CD4-positive, CD25-positive, alpha-beta regulatory T cell (primary cell): ENCODE measurements around the gene LCE3D. TPM values are rescaled to one million over a fixed set of nuclear protein-coding genes. Genes with fewer than 3 reads are reported as not detected.

Experiments
- ATAC-seq, 2 donors: fragments of 150-1000 bp; cut with Tn5 transposase; one replicate each; pipeline ENCODE4 v1.10.0; 2021; ENCODE audit warnings: low read depth in 2 of 2, moderate number of reproducible peaks in 2 of 2, moderate library complexity in 1 of 2
- DNase-seq, 3 donors: peaks; one replicate each; pipeline versions ENCODE4 v3.0.0 to v3.0.0-alpha.2; 2012 to 2022; ENCODE audit warnings: mixed read lengths in 1 of 3
- H3K27ac ChIP-seq: one replicate; pipeline ENCODE4 v1.7.0; 2013; ENCODE audit warnings: mild to moderate bottlenecking, low read length; ENCODE audit not compliant: insufficient read depth, poor library complexity, severe bottlenecking
- H3K27me3 ChIP-seq: one replicate; pipeline ENCODE4 v1.7.0; 2013; ENCODE audit warnings: low read length; ENCODE audit not compliant: control insufficient read depth, insufficient read depth
- H3K36me3 ChIP-seq: one replicate; pipeline ENCODE4 v1.7.0; 2013; ENCODE audit warnings: mild to moderate bottlenecking, low read length, moderate library complexity; ENCODE audit not compliant: control insufficient read depth, insufficient read depth
- H3K4me1 ChIP-seq: 2 replicates; pipeline ENCODE4 v1.7.0; 2013; ENCODE audit warnings: mild to moderate bottlenecking, low read length; ENCODE audit not compliant: insufficient read depth, control insufficient read depth, poor library complexity, severe bottlenecking
- H3K4me3 ChIP-seq: one replicate; pipeline ENCODE4 v1.7.0; 2013; ENCODE audit warnings: low read depth, mild to moderate bottlenecking, low read length, moderate library complexity
- H3K9me3 ChIP-seq, 2 experiments: 1 replicate in 1 of 2; 2 replicates in 1 of 2; pipeline ENCODE4 v1.7.0; 2013; ENCODE audit warnings: low read length in 2 of 2, mild to moderate bottlenecking in 1 of 2, moderate library complexity in 1 of 2; ENCODE audit not compliant: control insufficient read depth in 2 of 2
- H3K27ac Mint-ChIP-seq, 3 donors: one replicate each; pipeline ENCODE4 v1.8.0; 2020 to 2022; ENCODE audit warnings: mild to moderate bottlenecking in 3 of 3, mixed read lengths in 3 of 3, moderate library complexity in 2 of 3
- H3K27me3 Mint-ChIP-seq: one replicate; pipeline ENCODE4 v1.8.0; 2022; ENCODE audit warnings: mild to moderate bottlenecking, mixed read lengths
- H3K36me3 Mint-ChIP-seq: one replicate; pipeline ENCODE4 v1.8.0; 2020; ENCODE audit warnings: mixed read lengths
- H3K4me1 Mint-ChIP-seq, 4 donors: one replicate each; pipeline ENCODE4 v1.8.0; 2020 to 2022; ENCODE audit warnings: mixed read lengths in 4 of 4, mild to moderate bottlenecking in 1 of 4
- H3K4me3 Mint-ChIP-seq, 4 donors: one replicate each; pipeline ENCODE4 v1.8.0; 2020 to 2022; ENCODE audit warnings: mild to moderate bottlenecking in 4 of 4, mixed read lengths in 4 of 4, moderate library complexity in 3 of 4
- H3K9me3 Mint-ChIP-seq, 7 donors: one replicate each; pipeline ENCODE4 v1.8.0; 2020 to 2022; ENCODE audit warnings: mixed read lengths in 7 of 7, mild to moderate bottlenecking in 3 of 7, moderate library complexity in 2 of 7
- polyA plus RNA-seq, 4 donors: library from polyadenylated mRNA; unstranded; fragments of 300-500 nt; fragmentation: Illumina TruSeq; gene quantifications; one replicate each; pipeline ENCODE4 v1.2.3, GENCODE V29; 2021
- total RNA-seq: library from RNA; stranded (reverse); gene quantifications from one replicate; pipeline ENCODE4 v1.2.3, GENCODE V29; 2022

The LCE3D gene
- not detected for total RNA-seq
- polyA plus RNA-seq, result not detected

- ATAC-seq, result no peak
- H3K27me3 Mint-ChIP-seq, result peaks cover 16% of the 10 kb centered on the region
- Histone ChIP-seq H3K27me3 (peaks cover 1% of the 10 kb centered on the region), H3K4me3 (no peak within 1 kb of the TSS), H3K9me3 (no peaks in the 10 kb centered on the region), H3K27ac (no peak within 1 kb of the TSS), H3K4me1 (no peaks in the 10 kb centered on the region), H3K36me3 (no peaks in the 10 kb centered on the region)
- no peak for DNase-seq
- no peak within 1 kb of the TSS for H3K4me3 Mint-ChIP-seq
- no peaks in the 10 kb centered on the region for H3K36me3 Mint-ChIP-seq
- no peak within 1 kb of the TSS for H3K27ac Mint-ChIP-seq
- H3K4me1 Mint-ChIP-seq, result no peaks in the 10 kb centered on the region
- H3K9me3 Mint-ChIP-seq, result peaks cover 0 to 1% (median 0%) of the 10 kb centered on the region in 7 donors
These were observed at the start of gene LCE3D for GRCh38 chr1:152580433-152580832. Gene LCE3D, minus strand, starts transcription at chr1:152580516. Its CDS starts 580 bp downstream, at chr1:152579936.

- Mint-ChIP-seq H3K4me1 (peaks cover 0 to 2% (median 0%) of the 10 kb centered on the region in 4 donors), H3K27ac (no peak overlapping the region), H3K4me3 (no peak overlapping the region), H3K27me3 (peaks cover 7% of the 10 kb centered on the region), H3K36me3 (no peaks in the 10 kb centered on the region), H3K9me3 (peaks cover 0 to 4% (median 0%) of the 10 kb centered on the region in 7 donors)
- H3K27ac ChIP-seq, result no peak overlapping the region
- H3K4me3 ChIP-seq, result no peak overlapping the region
- H3K9me3 ChIP-seq, result no peaks in the 10 kb centered on the region
- H3K27me3 ChIP-seq, result peaks cover 4% of the 10 kb centered on the region
- no peaks in the 10 kb centered on the region for H3K4me1 ChIP-seq
- DNase-seq (no peak), ATAC-seq (no peak)
- no peaks in the 10 kb centered on the region for H3K36me3 ChIP-seq
These were observed 46.4 kb upstream of the LCE3D start for GRCh38 chr1:152626744-152627143.

- H3K4me3 ChIP-seq, result no peak overlapping the region
- Mint-ChIP-seq H3K27ac (no peak overlapping the region), H3K9me3 (peaks cover 0 to 11% (median 4%) of the 10 kb centered on the region in 7 donors), H3K27me3 (peaks cover 11% of the 10 kb centered on the region), H3K4me1 (peaks cover 0 to 2% (median 0%) of the 10 kb centered on the region in 4 donors), H3K4me3 (no peak overlapping the region), H3K36me3 (no peaks in the 10 kb centered on the region)
- no peak for ATAC-seq
- H3K27me3 ChIP-seq, result peaks cover 2% of the 10 kb centered on the region
- no peaks in the 10 kb centered on the region for H3K36me3 ChIP-seq
- DNase-seq, result no peak
- no peak overlapping the region for H3K27ac ChIP-seq
- H3K4me1 ChIP-seq, result no peaks in the 10 kb centered on the region
- peaks cover 0 to 12% of the 10 kb centered on the region in 2 experiments for H3K9me3 ChIP-seq
These were observed 43.0 kb upstream of the LCE3D start for GRCh38 chr1:152623203-152623844.

- no peak within 1 kb of the TSS for H3K4me3 ChIP-seq
- no peaks in the 10 kb centered on the region for H3K4me1 ChIP-seq
- Mint-ChIP-seq H3K27me3 (peaks cover 11% of the 10 kb centered on the region), H3K9me3 (peaks cover 0 to 11% (median 3%) of the 10 kb centered on the region in 7 donors), H3K4me3 (no peak within 1 kb of the TSS), H3K4me1 (peaks cover 0 to 2% (median 0%) of the 10 kb centered on the region in 4 donors), H3K36me3 (no peaks in the 10 kb centered on the region), H3K27ac (no peak within 1 kb of the TSS)
- DNase-seq (no peak), ATAC-seq (no peak)
- H3K9me3 ChIP-seq, result peaks cover 4 to 12% of the 10 kb centered on the region in 2 experiments
- H3K27me3 ChIP-seq, result peaks cover 2% of the 10 kb centered on the region
- H3K27ac ChIP-seq, result no peak within 1 kb of the TSS
- no peaks in the 10 kb centered on the region for H3K36me3 ChIP-seq
These were observed 42.5 kb upstream of the LCE3D start, which contains the start of gene LCE3A for GRCh38 chr1:152622803-152623202. Gene LCE3A, minus strand, starts transcription at chr1:152623103. Its CDS starts 0 bp downstream, at chr1:152623103.

GRCh38 chr1:152621993-152622392 lies 41.7 kb upstream of the LCE3D start:
- H3K27ac Mint-ChIP-seq, result no peak overlapping the region
- H3K4me3 ChIP-seq, result no peak overlapping the region
- H3K27ac ChIP-seq, result no peak overlapping the region
- no peak for ATAC-seq
- H3K9me3 Mint-ChIP-seq, result peaks cover 0 to 15% (median 3%) of the 10 kb centered on the region in 7 donors
- peaks cover 5% of the 10 kb centered on the region for H3K27me3 Mint-ChIP-seq
- H3K4me1 Mint-ChIP-seq, result peaks cover 0 to 2% (median 0%) of the 10 kb centered on the region in 4 donors
- H3K36me3 Mint-ChIP-seq, result no peaks in the 10 kb centered on the region
- peaks cover 2% of the 10 kb centered on the region for H3K27me3 ChIP-seq
- H3K4me1 ChIP-seq, result no peaks in the 10 kb centered on the region
- no peaks in the 10 kb centered on the region for H3K36me3 ChIP-seq
- no peak overlapping the region for H3K4me3 Mint-ChIP-seq
- H3K9me3 ChIP-seq, result peaks cover 4 to 12% of the 10 kb centered on the region in 2 experiments
- no peak for DNase-seq

- Mint-ChIP-seq H3K4me1 (no peaks in the 10 kb centered on the region), H3K27me3 (no peaks in the 10 kb centered on the region), H3K9me3 (peaks cover 0 to 6% (median 0%) of the 10 kb centered on the region in 7 donors), H3K36me3 (no peaks in the 10 kb centered on the region), H3K27ac (no peak within 1 kb of the TSS), H3K4me3 (no peak within 1 kb of the TSS)
- Histone ChIP-seq H3K27me3 (no peaks in the 10 kb centered on the region), H3K27ac (no peak within 1 kb of the TSS), H3K4me1 (no peaks in the 10 kb centered on the region), H3K9me3 (peaks cover 2 to 4% of the 10 kb centered on the region in 2 experiments), H3K36me3 (no peaks in the 10 kb centered on the region), H3K4me3 (no peak within 1 kb of the TSS)
- ATAC-seq (no peak), DNase-seq (no peak)
These were observed 33.2 kb upstream of the LCE3D start, which contains the start of gene LCE3B for GRCh38 chr1:152613511-152613910. Gene LCE3B, plus strand, starts transcription at chr1:152613811. Its CDS starts 0 bp downstream, at chr1:152613811.

GRCh38 chr1:152599934-152600333 lies 19.6 kb upstream of the LCE3D start, which contains the start of gene LCE3C:
Gene LCE3C, plus strand, starts transcription at chr1:152600234. Its CDS starts 498 bp downstream, at chr1:152600732.
- Mint-ChIP-seq H3K4me1 (no peaks in the 10 kb centered on the region), H3K4me3 (no peak within 1 kb of the TSS), H3K36me3 (no peaks in the 10 kb centered on the region), H3K27ac (no peak within 1 kb of the TSS), H3K27me3 (no peaks in the 10 kb centered on the region), H3K9me3 (peaks cover 0 to 3% (median 0%) of the 10 kb centered on the region in 7 donors)
- no peak for ATAC-seq
- Histone ChIP-seq H3K36me3 (no peaks in the 10 kb centered on the region), H3K27ac (no peak within 1 kb of the TSS), H3K27me3 (no peaks in the 10 kb centered on the region), H3K4me1 (no peaks in the 10 kb centered on the region), H3K4me3 (no peak within 1 kb of the TSS), H3K9me3 (no peaks in the 10 kb centered on the region)
- DNase-seq, result no peak

GRCh38 chr1:152596986-152597385 lies 16.7 kb upstream of the LCE3D start:
- no peak overlapping the region for H3K27ac Mint-ChIP-seq
- no peaks in the 10 kb centered on the region for H3K27me3 ChIP-seq
- ATAC-seq, result no peak
- H3K9me3 ChIP-seq, result no peaks in the 10 kb centered on the region
- no peaks in the 10 kb centered on the region for H3K4me1 ChIP-seq
- H3K27ac ChIP-seq, result no peak overlapping the region
- H3K4me1 Mint-ChIP-seq, result no peaks in the 10 kb centered on the region
- no peak for DNase-seq
- no peaks in the 10 kb centered on the region for H3K36me3 ChIP-seq
- H3K4me3 ChIP-seq, result no peak overlapping the region
- H3K4me3 Mint-ChIP-seq, result no peak overlapping the region
- H3K9me3 Mint-ChIP-seq, result peaks cover 0 to 3% (median 0%) of the 10 kb centered on the region in 7 donors
- H3K27me3 Mint-ChIP-seq, result no peaks in the 10 kb centered on the region
- no peaks in the 10 kb centered on the region for H3K36me3 Mint-ChIP-seq
